HCT116 (cell line): ENCODE data around the gene BCAS4.

Experiments
- ATF3 ChIP-seq: IDR thresholded peaks from 2 replicates; pipeline ENCODE4 v1.6.1; 2012
- CBX3 ChIP-seq: IDR thresholded peaks from 2 replicates; pipeline ENCODE4 v1.6.1; 2012; ENCODE audit warnings: low read depth
- CEBPB ChIP-seq: IDR thresholded peaks from 2 replicates; pipeline ENCODE4 v1.6.1; 2012; ENCODE audit warnings: low read depth
- CTCF ChIP-seq, 3 experiments: fragments of 200-600 bp in 1 of 3; sonication (generic) in 1 of 3; IDR thresholded peaks in 2 of 3; conservative IDR thresholded peaks in 1 of 3; 2 replicates each; pipeline ENCODE4 v1.5.1; 2012 to 2017; ENCODE audit warnings: low read depth in 2 of 3, low read length in 2 of 3, antibody characterized with exemption in 1 of 3, borderline replicate concordance in 1 of 3, control low read depth in 1 of 3, mild to moderate bottlenecking in 1 of 3, mixed read lengths in 1 of 3, mixed run types in 1 of 3, moderate library complexity in 1 of 3; ENCODE audit not compliant: insufficient read depth in 1 of 3
- EGR1 ChIP-seq: IDR thresholded peaks from 2 replicates; pipeline ENCODE4 v1.6.1; 2012; ENCODE audit warnings: low read depth
- ELF1 ChIP-seq: IDR thresholded peaks from 2 replicates; pipeline ENCODE4 v1.6.1; 2012; ENCODE audit warnings: low read depth, borderline replicate concordance
- MAX ChIP-seq: IDR thresholded peaks from 2 replicates; pipeline ENCODE4 v1.6.1; 2012
- POLR2A ChIP-seq: IDR thresholded peaks from 2 replicates; pipeline ENCODE4 v1.7.0; 2011; ENCODE audit warnings: borderline replicate concordance; ENCODE audit not compliant: insufficient read depth, insufficient read length; ENCODE audit errors: extremely low read depth
- POLR2AphosphoS5 ChIP-seq: IDR thresholded peaks from 2 replicates; pipeline ENCODE4 v1.6.1; 2011; ENCODE audit warnings: mild to moderate bottlenecking, low read depth, low read length, moderate library complexity
- RAD21 ChIP-seq: IDR thresholded peaks from 2 replicates; pipeline ENCODE4 v1.6.1; 2012; ENCODE audit warnings: low read depth, mild to moderate bottlenecking
- REST ChIP-seq: IDR thresholded peaks from 2 replicates; pipeline ENCODE4 v1.6.1; 2012; ENCODE audit warnings: low read depth
- SP1 ChIP-seq: IDR thresholded peaks from 2 replicates; pipeline ENCODE4 v1.6.1; 2012; ENCODE audit warnings: low read depth
- ZBTB33 ChIP-seq: IDR thresholded peaks from 2 replicates; pipeline ENCODE4 v1.6.1; 2011; ENCODE audit warnings: mild to moderate bottlenecking, low read length, moderate library complexity; ENCODE audit not compliant: insufficient replicate concordance; ENCODE audit errors: extremely low read depth
- ZNF274 ChIP-seq: fragments of 200-500 bp; sonication (Bioruptor generic); IDR thresholded peaks from 2 replicates; pipeline ENCODE4 v1.6.1; 2014; ENCODE audit warnings: mild to moderate bottlenecking, low read depth, low read length, inconsistent platforms

GRCh38 chr20:50877232-50877743, 82.4 kb downstream of the BCAS4 start:
- no peak for TF ChIP-seq CTCF (IDR thresholded peaks at IDR 0.05 in 2 of 3, conservative IDR thresholded peaks at IDR 0.05 in 1 of 3; ENCODE audit: borderline replicate concordance in 1 of 3, insufficient read depth in 1 of 3, low read depth in 2 of 3, low read length in 2 of 3)
- TF ChIP-seq ZNF274, result no peak
- no peak for TF ChIP-seq RAD21
- no peak for TF ChIP-seq SP1
- no peak for TF ChIP-seq MAX
- TF ChIP-seq EGR1, result no peak
- TF ChIP-seq POLR2A, result no peak
- TF ChIP-seq ELF1, result no peak
- no peak for TF ChIP-seq POLR2AphosphoS5
- no peak for TF ChIP-seq ATF3
- TF ChIP-seq REST, result no peak
- no peak for TF ChIP-seq CBX3
- no peak for TF ChIP-seq ZBTB33
- no peak for TF ChIP-seq CEBPB
